Stimulated activated CD4-positive, alpha-beta T cell treated with anti-CD3 and anti-CD28 coated beads, Interleukin-2, amount 100 ng/mL, for 48 hours (primary cell): Measurements from ENCODE around the gene SERGEF.
"Not testable (repeated sequence)": the region's sequence is repeated elsewhere in the genome, so short reads cannot be mapped to it uniquely, and the experiment has no call there.

ENCODE experiments used
- DNase-seq, 2 donors: peaks; one replicate each; pipeline ENCODE4 v3.0.0-alpha.2; 2020

The SERGEF gene

GRCh38 chr11:18000128-18000527 is 12.7 kb downstream of the SERGEF start:
- not testable (repeated sequence) for DNase-seq

- DNase-seq, result no peak
These were observed 19.9 kb downstream of the SERGEF start for GRCh38 chr11:17992916-17993315.

- no peak for DNase-seq
These were observed 20.9 kb downstream of the SERGEF start for GRCh38 chr11:17991783-17992433.

- no peak for DNase-seq
These were observed 23.5 kb downstream of the SERGEF start for GRCh38 chr11:17989306-17989705.

- DNase-seq, result no peak
These were observed 24.4 kb downstream of the SERGEF start for GRCh38 chr11:17988465-17988864.

GRCh38 chr11:17987826-17988225 is 25.0 kb downstream of the SERGEF start:
- DNase-seq, result no peak

GRCh38 chr11:17986711-17987220 is 26.1 kb downstream of the SERGEF start:
- no peak for DNase-seq

GRCh38 chr11:17986007-17986710 is 26.7 kb downstream of the SERGEF start:
- no peak for DNase-seq

- DNase-seq, result no peak
These were observed 27.3 kb downstream of the SERGEF start for GRCh38 chr11:17985517-17985916.

GRCh38 chr11:17983569-17983968 is 29.3 kb downstream of the SERGEF start:
- no peak for DNase-seq

GRCh38 chr11:17979770-17980371 is 33.0 kb downstream of the SERGEF start:
- peak; percentile 16 to 27 for DNase-seq

GRCh38 chr11:17978553-17979287 is 34.1 kb downstream of the SERGEF start:
- DNase-seq, result peak; percentile 5 to 13

GRCh38 chr11:17976651-17977050 is 36.2 kb downstream of the SERGEF start:
- no peak for DNase-seq

- no peak for DNase-seq
These were observed 38.6 kb downstream of the SERGEF start for GRCh38 chr11:17974246-17974645.

GRCh38 chr11:17972987-17973386 is 39.9 kb downstream of the SERGEF start:
- no peak for DNase-seq

GRCh38 chr11:17968206-17968605 is 44.6 kb downstream of the SERGEF start:
- DNase-seq, result no peak

GRCh38 chr11:17967661-17968060 is 45.2 kb downstream of the SERGEF start:
- DNase-seq, result no peak

GRCh38 chr11:17960091-17960490 is 52.8 kb downstream of the SERGEF start:
- no peak for DNase-seq

- no peak for DNase-seq
These were observed 54.4 kb downstream of the SERGEF start for GRCh38 chr11:17958446-17958845.

GRCh38 chr11:17954395-17955252 is 58.2 kb downstream of the SERGEF start:
- no peak for DNase-seq

GRCh38 chr11:17952487-17952886 is 60.4 kb downstream of the SERGEF start:
- DNase-seq, result no peak

GRCh38 chr11:17951685-17952388 is 61.0 kb downstream of the SERGEF start:
- no peak for DNase-seq
